Left ventricle myocardium inferior (tissue), 1 donor: ENCODE data around the gene TIAM1. TPM values are rescaled to one million over a fixed set of nuclear protein-coding genes. Genes with fewer than 3 reads are reported as not detected.

ENCODE experiments used
- DNase-seq: peaks from one replicate; pipeline ENCODE4 v3.0.0-alpha.2; 2020
- H3K27ac ChIP-seq: fragments of 200-600 bp; replicated peaks from 2 replicates; pipeline ENCODE4 v1.8.0; 2021
- H3K27me3 ChIP-seq: fragments of 200-600 bp; 2 replicates; pipeline ENCODE4 v1.8.0; 2021; ENCODE audit warnings: low read depth
- H3K36me3 ChIP-seq: fragments of 200-600 bp; 2 replicates; pipeline ENCODE4 v1.8.0; 2021
- H3K4me1 ChIP-seq: fragments of 200-600 bp; 2 replicates; pipeline ENCODE4 v1.8.0; 2021
- H3K4me3 ChIP-seq: fragments of 200-600 bp; 2 replicates; pipeline ENCODE4 v1.8.0; 2021; ENCODE audit warnings: mild to moderate bottlenecking, moderate library complexity
- H3K9me3 ChIP-seq: fragments of 200-600 bp; replicated peaks from 2 replicates; pipeline ENCODE4 v1.8.0; 2021
- intact Hi-C: fragments of 100-400 bp; cut with micrococcal nuclease; formaldehyde crosslinking; loops from one replicate; pipeline ENCODE4 v1.11.0; 2022
- total RNA-seq: library from RNA; stranded (reverse); fragmentation: NEBNext Ultra II Directional; extraction: Animal tissue kit (Norgen Biotek cat#: 25700); gene quantifications from one replicate; pipeline ENCODE4 v1.2.1, GENCODE V29; 2021
- TF ChIP-seq, protein P1 (sequence below): fragments of 200-600 bp; IDR thresholded peaks from 2 replicates; pipeline ENCODE4 v1.8.0; 2021; ENCODE audit warnings: antibody characterized with exemption, mild to moderate bottlenecking, borderline replicate concordance
- donor health status: DM: no; HTN: yes; CAD: no; lungs with severe emphysema.

The TIAM1 gene
- total RNA-seq, 1 donor from 2014 or later = 1.8 TPM

DNA sequence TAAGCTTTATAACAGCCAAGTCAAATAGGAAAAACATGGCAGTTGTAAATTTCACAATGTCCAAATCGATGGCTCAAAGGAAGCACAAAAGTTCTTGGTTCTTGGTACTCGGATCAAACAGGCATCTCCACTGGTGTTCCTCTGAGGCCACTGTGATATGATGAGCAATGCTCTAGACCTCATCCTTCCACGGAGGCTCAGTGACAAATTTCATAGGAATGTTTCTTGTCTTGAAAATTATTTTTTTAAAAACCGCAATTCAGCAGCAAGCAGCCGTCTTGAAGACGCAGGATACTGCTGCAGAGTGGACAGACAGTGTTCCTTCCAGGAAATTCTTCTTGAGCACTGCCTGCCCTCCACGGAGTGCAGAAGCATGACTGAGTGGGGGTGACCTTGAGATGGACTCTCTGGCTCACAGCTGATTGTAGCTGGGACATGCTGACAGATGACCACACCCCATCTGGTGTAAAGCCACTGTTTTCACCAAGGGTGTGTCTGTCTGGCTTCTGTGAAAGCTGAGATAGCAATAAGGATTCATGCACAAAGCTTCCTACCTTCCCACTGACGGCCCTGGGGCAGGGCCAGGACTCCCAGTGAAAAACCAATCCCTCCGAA, 61.9 kb downstream of the TIAM1 start:
- DNase-seq = peak; percentile 17
- intact Hi-C loops = no loop called here
- TF ChIP-seq, protein P1, sequence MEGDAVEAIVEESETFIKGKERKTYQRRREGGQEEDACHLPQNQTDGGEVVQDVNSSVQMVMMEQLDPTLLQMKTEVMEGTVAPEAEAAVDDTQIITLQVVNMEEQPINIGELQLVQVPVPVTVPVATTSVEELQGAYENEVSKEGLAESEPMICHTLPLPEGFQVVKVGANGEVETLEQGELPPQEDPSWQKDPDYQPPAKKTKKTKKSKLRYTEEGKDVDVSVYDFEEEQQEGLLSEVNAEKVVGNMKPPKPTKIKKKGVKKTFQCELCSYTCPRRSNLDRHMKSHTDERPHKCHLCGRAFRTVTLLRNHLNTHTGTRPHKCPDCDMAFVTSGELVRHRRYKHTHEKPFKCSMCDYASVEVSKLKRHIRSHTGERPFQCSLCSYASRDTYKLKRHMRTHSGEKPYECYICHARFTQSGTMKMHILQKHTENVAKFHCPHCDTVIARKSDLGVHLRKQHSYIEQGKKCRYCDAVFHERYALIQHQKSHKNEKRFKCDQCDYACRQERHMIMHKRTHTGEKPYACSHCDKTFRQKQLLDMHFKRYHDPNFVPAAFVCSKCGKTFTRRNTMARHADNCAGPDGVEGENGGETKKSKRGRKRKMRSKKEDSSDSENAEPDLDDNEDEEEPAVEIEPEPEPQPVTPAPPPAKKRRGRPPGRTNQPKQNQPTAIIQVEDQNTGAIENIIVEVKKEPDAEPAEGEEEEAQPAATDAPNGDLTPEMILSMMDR = no peak
- no peaks in the 10 kb centered on the region for H3K9me3 ChIP-seq
- H3K27ac ChIP-seq = peak overlapping the region; percentile 22
- H3K4me3 ChIP-seq = no peak overlapping the region
- H3K36me3 ChIP-seq = no peaks in the 10 kb centered on the region
- H3K4me1 ChIP-seq = peaks cover 13% of the 10 kb centered on the region
- H3K27me3 ChIP-seq = no peaks in the 10 kb centered on the region

GRCh38 chr21:31281561-31281960, 62.5 kb downstream of the TIAM1 start:
- TF ChIP-seq, protein P1 = no peak
- DNase-seq = no peak
- Histone ChIP-seq H3K4me1 (peaks cover 13% of the 10 kb centered on the region), H3K9me3 (no peaks in the 10 kb centered on the region), H3K27me3 (no peaks in the 10 kb centered on the region), H3K27ac (no peak overlapping the region), H3K36me3 (no peaks in the 10 kb centered on the region), H3K4me3 (no peak overlapping the region)
- intact Hi-C loops = no loop called here

- no peak for DNase-seq
- H3K36me3 ChIP-seq = no peaks in the 10 kb centered on the region
- no peaks in the 10 kb centered on the region for H3K9me3 ChIP-seq
- no peaks in the 10 kb centered on the region for H3K27me3 ChIP-seq
- peaks cover 13% of the 10 kb centered on the region for H3K4me1 ChIP-seq
- no peak overlapping the region for H3K27ac ChIP-seq
- intact Hi-C loops = loop anchor here (10.0 kb wide), 1 partner anchor 55 kb away; no protein-coding TSS in a partner anchor
- H3K4me3 ChIP-seq = no peak overlapping the region
- TF ChIP-seq, protein P1 = no peak
Observed at GRCh38 chr21:31279986-31280385, 64.1 kb downstream of the TIAM1 start.

DNA sequence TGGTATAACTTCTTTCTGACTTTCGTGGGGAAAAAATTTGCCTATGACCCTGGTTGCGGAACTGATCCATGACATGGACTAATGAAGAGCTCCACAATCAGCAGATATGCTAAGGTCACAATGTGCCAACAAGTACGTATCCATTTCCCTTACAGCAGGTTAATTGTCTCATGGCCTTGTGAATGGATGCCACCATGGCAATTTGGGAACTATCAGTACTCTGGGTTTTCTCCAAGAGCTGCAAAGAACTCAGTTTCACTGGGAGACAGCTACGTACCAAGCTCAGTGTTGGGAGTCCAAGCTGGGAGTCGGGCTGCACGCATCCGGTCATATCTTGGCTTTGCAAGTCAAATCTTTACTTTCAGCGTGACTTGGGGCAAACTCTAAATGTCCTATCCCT, 64.8 kb downstream of the TIAM1 start:
- intact Hi-C loops = loop anchor here (10.0 kb wide), 1 partner anchor 56 kb away; no protein-coding TSS in a partner anchor
- peaks cover 13% of the 10 kb centered on the region for H3K4me1 ChIP-seq
- no peak overlapping the region for H3K4me3 ChIP-seq
- TF ChIP-seq, protein P1 = no peak
- no peak overlapping the region for H3K27ac ChIP-seq
- DNase-seq = no peak
- H3K36me3 ChIP-seq = no peaks in the 10 kb centered on the region
- H3K27me3 ChIP-seq = no peaks in the 10 kb centered on the region
- no peaks in the 10 kb centered on the region for H3K9me3 ChIP-seq

GRCh38 chr21:31278511-31279130, 65.4 kb downstream of the TIAM1 start:
- H3K36me3 ChIP-seq = no peaks in the 10 kb centered on the region
- no peak for DNase-seq
- H3K9me3 ChIP-seq = no peaks in the 10 kb centered on the region
- H3K4me3 ChIP-seq = no peak overlapping the region
- intact Hi-C loops = loop anchor here (10.0 kb wide), 1 partner anchor 56 kb away; no protein-coding TSS in a partner anchor
- no peaks in the 10 kb centered on the region for H3K27me3 ChIP-seq
- peaks cover 13% of the 10 kb centered on the region for H3K4me1 ChIP-seq
- no peak overlapping the region for H3K27ac ChIP-seq
- TF ChIP-seq, protein P1 = no peak
